RPMI8226 (cell line): ENCODE results near the gene TTC7B.
A peak's percentile ranks its signal among the peaks of the same experiment; 100 is the strongest.
"Not testable (repeated sequence)": the region's sequence is repeated elsewhere in the genome, so short reads cannot be mapped to it uniquely, and the experiment has no call there.

Experiments
- DNase-seq: peaks from one replicate; pipeline ENCODE4 v3.0.0-alpha.2; 2015

The TTC7B gene

GRCh38 chr14:90829677-90830076, 13.4 kb upstream of the TTC7B start:
- DNase-seq = peak; percentile 6

GRCh38 chr14:90828642-90829487, 12.6 kb upstream of the TTC7B start:
- DNase-seq = peak; percentile 79

- DNase-seq = peak; percentile 91
Measured at GRCh38 chr14:90827919-90828610, 11.8 kb upstream of the TTC7B start.

GRCh38 chr14:90823542-90823941, 7.3 kb upstream of the TTC7B start:
- DNase-seq = not testable (repeated sequence)

- DNase-seq = peak; percentile 14
Measured at GRCh38 chr14:90820958-90821357, 4.7 kb upstream of the TTC7B start.

GRCh38 chr14:90819734-90820393, 3.6 kb upstream of the TTC7B start:
- no peak for DNase-seq

- no peak for DNase-seq
Measured at GRCh38 chr14:90818715-90819114, 2.5 kb upstream of the TTC7B start.

- DNase-seq = no peak
Measured at GRCh38 chr14:90816681-90817436, 629 bp upstream of the TTC7B start.

GRCh38 chr14:90815572-90815821, 733 bp downstream of the TTC7B start:
- no peak for DNase-seq

- no peak for DNase-seq
Measured at GRCh38 chr14:90814806-90815571, 1.2 kb downstream of the TTC7B start.

GRCh38 chr14:90813442-90813841, 2.8 kb downstream of the TTC7B start:
- DNase-seq = no peak

GRCh38 chr14:90812109-90812508, 4.1 kb downstream of the TTC7B start:
- no peak for DNase-seq

GRCh38 chr14:90811641-90812040, 4.6 kb downstream of the TTC7B start:
- DNase-seq = no peak

- no peak for DNase-seq
Measured at GRCh38 chr14:90810806-90811205, 5.4 kb downstream of the TTC7B start.

- DNase-seq = no peak
Measured at GRCh38 chr14:90809530-90810312, 6.5 kb downstream of the TTC7B start.

- DNase-seq = no peak
Measured at GRCh38 chr14:90808759-90809529, 7.3 kb downstream of the TTC7B start.

GRCh38 chr14:90807060-90807459, 9.2 kb downstream of the TTC7B start:
- DNase-seq = no peak

GRCh38 chr14:90805662-90806540, 10.3 kb downstream of the TTC7B start:
- DNase-seq = no peak

GRCh38 chr14:90805084-90805391, 11.2 kb downstream of the TTC7B start:
- no peak for DNase-seq
